Activated naive CD4-positive, alpha-beta T cell treated with Interleukin-2 at 50 U/mL for 16 hours (primary cell): ENCODE results near the gene TMEM179B.

ENCODE experiments used
- DNase-seq: peaks from one replicate; pipeline ENCODE4 v3.0.0-alpha.2; 2020

The TMEM179B gene

DNA sequence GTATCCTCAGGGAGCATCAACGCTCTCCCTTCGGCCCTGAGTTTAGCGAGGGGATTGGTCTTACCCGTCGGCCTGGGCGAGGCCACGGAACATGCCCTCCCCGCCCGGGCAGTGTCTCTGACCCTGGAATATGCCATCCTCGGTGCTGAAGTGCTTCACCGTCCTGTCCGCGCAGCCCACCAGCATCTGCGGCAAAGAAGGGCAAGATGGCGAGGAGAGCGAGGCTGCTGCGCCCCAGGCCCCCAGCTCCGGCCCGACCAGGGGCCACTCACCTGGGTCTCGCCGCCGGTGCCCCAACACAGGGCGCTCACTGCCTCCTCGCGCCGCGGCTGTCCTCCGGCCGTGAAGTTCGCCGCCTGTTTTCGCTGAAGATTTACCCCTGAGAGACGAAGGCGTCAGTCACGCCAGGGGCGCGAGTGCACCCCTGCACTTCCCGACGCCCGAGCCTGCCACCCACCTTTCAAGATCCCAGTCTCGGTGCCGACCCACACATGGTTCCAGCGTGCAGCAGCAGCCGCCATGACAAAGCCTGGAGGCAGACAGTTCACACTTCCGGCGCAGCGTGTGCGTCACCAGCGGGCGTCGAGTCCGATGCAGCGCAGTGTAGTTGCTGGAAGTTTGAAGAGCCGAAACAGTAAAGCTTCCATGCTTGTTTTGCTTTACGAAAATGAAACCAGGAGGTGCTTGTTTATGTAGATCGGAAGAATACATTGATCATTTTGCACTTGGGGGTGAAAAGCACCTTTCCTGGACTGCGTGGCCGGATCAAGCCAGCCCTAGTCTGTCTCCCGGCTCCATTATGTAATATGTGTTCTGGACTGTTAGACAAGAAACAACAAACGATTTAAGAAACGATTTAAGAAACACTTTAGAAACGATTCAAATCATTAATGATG is 52.1 kb downstream of the TMEM179B start, which contains the start of gene WDR74:
Gene WDR74, minus strand, starts transcription at position 541 of the 896 bp plus-strand sequence. Its CDS starts 20 bp downstream, at position 521.
- peak; percentile 93 for DNase-seq
